NCI-H1105 treated with DMSO at 0.1 percent for 48 hours (cell line): ENCODE data around the gene ESPL1.
"Not testable (repeated sequence)": the region's sequence is repeated elsewhere in the genome, so short reads cannot be mapped to it uniquely, and the experiment has no call there.

Source experiments
- DNase-seq: peaks from one replicate; lab custom pipeline; 2025; lab: John Stamatoyannopoulos, UW

Gene ESPL1

GRCh38 chr12:53299101-53299453 is 31.0 kb downstream of the ESPL1 start:
- DNase-seq = no peak

GRCh38 chr12:53299454-53300180 is 31.5 kb downstream of the ESPL1 start, which contains the start of gene MYG1:
MYG1 (plus strand) TSS chr12:53299695; CDS start chr12:53299738, 43 bp downstream.
- peak; percentile 75 for DNase-seq

GRCh38 chr12:53300187-53300586 is 32.1 kb downstream of the ESPL1 start:
- DNase-seq = no peak

- no peak for DNase-seq
These were observed 34.8 kb downstream of the ESPL1 start for GRCh38 chr12:53302903-53303302.

GRCh38 chr12:53306826-53307225 is 38.7 kb downstream of the ESPL1 start:
- no peak for DNase-seq

GRCh38 chr12:53308276-53308675 is 40.2 kb downstream of the ESPL1 start:
- no peak for DNase-seq

- no peak for DNase-seq
These were observed 45.9 kb downstream of the ESPL1 start for GRCh38 chr12:53313996-53314395.

GRCh38 chr12:53320352-53321195 is 52.5 kb downstream of the ESPL1 start:
- no peak for DNase-seq

GRCh38 chr12:53324113-53324778 is 56.1 kb downstream of the ESPL1 start:
- no peak for DNase-seq

GRCh38 chr12:53324779-53325510 is 56.8 kb downstream of the ESPL1 start:
- DNase-seq = peak; percentile 59

- DNase-seq = no peak
These were observed 57.5 kb downstream of the ESPL1 start for GRCh38 chr12:53325511-53326061.

GRCh38 chr12:53326460-53327185 is 58.5 kb downstream of the ESPL1 start:
- no peak for DNase-seq

GRCh38 chr12:53327435-53328042 is 59.4 kb downstream of the ESPL1 start:
- no peak for DNase-seq

GRCh38 chr12:53328043-53328435 is 59.9 kb downstream of the ESPL1 start:
- no peak for DNase-seq

GRCh38 chr12:53330671-53331070 is 62.6 kb downstream of the ESPL1 start:
- no peak for DNase-seq

- not testable (repeated sequence) for DNase-seq
These were observed 64.2 kb downstream of the ESPL1 start for GRCh38 chr12:53332339-53332738.

- no peak for DNase-seq
These were observed 64.6 kb downstream of the ESPL1 start for GRCh38 chr12:53332744-53333143.

- no peak for DNase-seq
These were observed 65.2 kb downstream of the ESPL1 start for GRCh38 chr12:53333289-53333688.

GRCh38 chr12:53333845-53334244 is 65.7 kb downstream of the ESPL1 start:
- DNase-seq = no peak

- no peak for DNase-seq
These were observed 66.7 kb downstream of the ESPL1 start for GRCh38 chr12:53334822-53335221.
